Left renal cortex interstitium (tissue), 4 donors: ENCODE results near the gene EML6. TPM values are rescaled to one million over a fixed set of nuclear protein-coding genes. Genes with fewer than 3 reads are reported as not detected.
"Not testable (repeated sequence)": the region's sequence is repeated elsewhere in the genome, so short reads cannot be mapped to it uniquely, and the experiment has no call there.

ENCODE experiments used
- DNase-seq, 4 donors: peaks; one replicate each; pipeline ENCODE4 v3.0.0-alpha.2; 2013; ENCODE audit warnings: low read depth in 4 of 4, low spot score in 2 of 4, missing footprints in 1 of 4
- polyA plus RNA-seq, 4 donors: library from polyadenylated mRNA; unstranded; fragments of 120-200 nt; gene quantifications; one replicate each; pipeline ENCODE4 v1.2.1, GENCODE V29; 2013; ENCODE audit not compliant: insufficient read length in 4 of 4

The EML6 gene
- polyA plus RNA-seq, 4 donors: 10.2 to 16.5 (median 14.0) TPM

DNA sequence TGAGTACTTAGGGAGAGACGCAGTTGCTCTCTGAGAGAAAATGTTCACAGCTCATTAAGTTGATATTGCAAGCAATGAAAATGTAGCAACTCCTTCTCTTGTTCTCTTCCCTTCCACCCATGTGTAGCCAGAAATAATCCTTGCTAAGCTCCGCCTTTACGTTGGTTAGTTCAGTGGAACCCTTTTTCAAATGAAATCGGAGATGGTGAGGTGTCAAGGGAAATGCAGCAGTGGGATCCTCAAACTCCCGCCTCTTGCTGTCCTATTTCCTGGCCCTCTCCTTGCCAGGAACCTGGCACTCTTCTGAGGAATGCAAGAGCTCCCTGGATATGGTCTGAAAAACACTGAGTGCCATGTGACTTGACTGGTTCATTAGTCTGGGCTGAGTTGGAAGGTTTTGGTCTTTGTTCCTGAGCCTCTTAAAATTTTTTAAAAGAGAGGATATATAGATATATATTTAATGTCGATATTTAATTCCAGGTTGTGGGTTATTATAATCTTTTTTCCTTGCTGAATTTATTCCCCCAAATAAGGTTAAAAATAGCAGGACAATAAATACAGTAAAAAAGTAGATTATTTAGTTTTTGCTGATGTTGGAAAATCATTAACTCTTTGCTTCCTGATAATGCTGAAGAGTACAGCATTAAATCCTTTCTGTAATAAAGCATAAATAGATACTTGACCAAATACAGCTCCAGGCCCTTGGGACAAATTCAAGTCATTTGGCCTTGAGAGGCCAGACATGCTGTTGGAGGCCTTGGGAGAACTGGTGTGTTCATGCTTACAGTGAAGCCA, 116.2 kb downstream of the EML6 start:
- no peak for DNase-seq

DNA sequence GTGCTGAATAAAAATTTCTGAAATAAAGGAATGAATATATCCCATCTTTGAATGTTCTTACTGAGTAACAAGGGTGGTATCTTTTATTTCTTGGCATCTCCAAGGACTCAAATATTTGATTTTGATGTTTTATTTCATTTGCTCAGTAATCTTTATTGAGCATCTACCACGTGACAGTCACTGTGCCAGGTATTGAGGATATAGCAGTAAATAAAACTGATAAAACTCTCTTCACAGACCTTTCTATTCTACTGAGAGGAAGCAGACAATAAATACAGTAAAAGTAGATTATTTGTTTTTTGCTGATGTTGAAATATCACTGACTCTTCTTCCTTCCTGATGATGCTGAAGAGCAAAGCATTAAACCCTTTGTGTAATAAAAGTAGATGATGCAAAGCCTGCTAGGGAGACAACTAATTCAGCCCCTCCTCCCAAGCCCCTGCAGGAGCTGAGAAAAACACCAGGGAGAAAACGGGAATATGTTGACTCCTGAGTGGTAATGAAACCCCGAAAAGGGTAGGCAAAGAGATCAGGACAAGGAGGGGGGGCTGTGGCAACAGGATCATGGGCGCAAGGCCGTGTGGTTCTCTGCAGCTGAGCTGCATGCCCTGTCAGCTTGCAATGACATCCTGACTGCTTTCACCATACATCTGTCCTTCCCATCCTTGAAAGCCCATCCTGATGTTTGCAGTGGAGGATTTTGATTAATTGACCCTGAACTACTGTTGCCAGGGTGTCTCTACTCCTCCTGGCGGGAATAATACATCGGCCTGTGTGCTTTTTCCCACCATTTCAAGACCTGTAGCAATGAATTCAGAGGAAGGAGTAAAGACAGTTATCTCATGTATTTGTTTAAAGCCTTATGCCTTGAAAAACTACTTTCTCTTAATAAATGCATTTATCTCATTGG, 117.4 kb downstream of the EML6 start:
- no peak for DNase-seq

DNA sequence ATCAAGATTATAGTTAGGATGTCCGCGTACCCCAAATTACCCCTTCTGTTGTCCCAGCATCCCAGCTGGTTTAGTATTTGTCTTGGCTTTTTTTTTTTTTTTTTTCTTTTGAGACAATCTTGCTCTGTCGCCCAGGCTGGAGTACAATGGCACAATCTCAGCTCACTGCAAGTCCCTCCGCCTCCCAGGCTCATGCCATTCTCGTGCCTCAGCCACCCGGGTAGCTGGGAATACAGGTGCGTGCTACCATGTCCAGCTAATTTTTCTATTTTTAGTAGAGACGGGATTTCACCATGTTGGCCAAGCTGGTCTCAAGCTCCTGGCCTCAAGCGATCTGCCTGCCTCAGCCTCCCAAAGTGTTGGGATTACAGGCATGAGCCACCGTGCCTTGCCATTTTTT, 118.0 kb downstream of the EML6 start:
- not testable (repeated sequence) for DNase-seq

DNA sequence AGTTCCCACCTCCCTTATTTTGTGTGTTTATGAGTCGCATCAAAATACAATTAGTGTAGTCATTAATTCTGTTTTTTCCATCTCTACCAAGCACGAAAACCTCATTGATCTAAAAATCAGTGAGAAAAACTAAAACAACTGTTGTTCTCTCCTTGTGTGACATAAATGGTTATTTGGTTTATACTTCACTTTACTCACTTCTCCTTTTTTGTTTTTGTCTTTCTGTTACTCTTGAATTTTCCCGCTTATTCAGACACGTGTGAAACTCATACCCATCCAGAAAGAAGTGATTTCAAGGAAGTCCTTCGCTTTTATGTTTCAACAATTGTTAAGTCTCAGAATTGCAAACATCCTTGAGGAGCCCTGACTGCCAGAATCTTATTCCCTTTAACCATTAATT, 121.6 kb downstream of the EML6 start:
- DNase-seq: no peak

DNA sequence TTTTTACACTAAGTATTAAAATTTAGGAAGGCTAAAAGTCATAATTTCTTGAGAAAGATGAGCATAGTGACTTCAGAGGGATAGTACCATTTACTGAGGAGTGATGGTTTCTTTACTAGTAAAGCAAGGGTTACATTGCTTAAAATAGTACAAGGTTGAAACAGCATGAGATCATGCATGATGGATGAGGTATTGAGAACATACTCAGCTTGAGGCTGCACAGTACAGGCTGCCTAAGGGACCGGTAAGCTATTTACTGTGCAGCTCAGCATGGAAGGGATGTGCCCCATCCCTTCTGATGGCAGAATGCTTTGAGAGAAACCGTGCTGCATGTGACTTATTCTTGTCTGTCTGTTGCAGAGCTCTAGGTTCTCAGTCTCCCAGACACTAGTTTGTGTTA, 122.1 kb downstream of the EML6 start:
- no peak for DNase-seq

DNA sequence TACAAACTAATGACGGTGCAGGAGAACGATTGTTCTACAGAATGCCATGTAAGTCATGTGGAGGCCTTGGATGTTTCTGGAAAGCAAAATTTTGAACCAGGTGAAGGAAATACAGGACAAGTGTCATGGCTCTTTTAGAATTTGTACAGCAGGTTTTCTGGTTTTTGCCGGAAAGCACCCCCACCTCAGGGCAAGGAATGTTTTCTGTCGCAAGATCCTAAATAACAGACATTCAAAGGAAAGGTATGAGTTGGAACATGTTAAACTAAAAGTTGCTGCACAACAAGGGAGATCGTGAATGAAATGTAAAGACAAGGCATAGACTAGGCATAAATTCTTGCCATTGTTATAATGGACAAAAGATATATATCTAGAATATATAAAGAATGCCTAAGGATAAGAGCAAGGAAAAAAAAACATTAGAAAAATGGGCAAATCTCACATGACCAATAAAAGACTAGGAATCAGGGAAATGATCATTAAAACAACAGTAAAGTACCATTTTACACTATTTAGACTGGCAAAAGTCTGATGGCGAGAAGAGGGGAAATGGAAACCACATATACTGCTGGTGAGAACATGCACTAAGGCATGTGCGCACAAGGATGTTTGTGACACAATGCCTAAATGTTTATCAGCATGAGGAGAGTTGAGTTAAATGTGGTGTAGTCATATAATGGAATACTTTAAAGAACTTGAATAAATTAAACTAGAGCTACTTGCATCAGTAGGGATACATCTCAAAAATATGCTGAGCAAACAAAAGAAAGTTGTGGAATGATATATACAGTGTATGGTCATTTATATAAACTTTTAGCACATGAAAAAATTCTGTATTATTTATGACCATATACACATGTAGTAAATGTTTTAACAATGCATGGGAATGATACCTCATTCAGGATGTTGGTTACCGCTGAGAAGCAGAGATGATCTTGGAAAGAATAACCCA, 127.0 kb downstream of the EML6 start:
- DNase-seq: no peak

DNA sequence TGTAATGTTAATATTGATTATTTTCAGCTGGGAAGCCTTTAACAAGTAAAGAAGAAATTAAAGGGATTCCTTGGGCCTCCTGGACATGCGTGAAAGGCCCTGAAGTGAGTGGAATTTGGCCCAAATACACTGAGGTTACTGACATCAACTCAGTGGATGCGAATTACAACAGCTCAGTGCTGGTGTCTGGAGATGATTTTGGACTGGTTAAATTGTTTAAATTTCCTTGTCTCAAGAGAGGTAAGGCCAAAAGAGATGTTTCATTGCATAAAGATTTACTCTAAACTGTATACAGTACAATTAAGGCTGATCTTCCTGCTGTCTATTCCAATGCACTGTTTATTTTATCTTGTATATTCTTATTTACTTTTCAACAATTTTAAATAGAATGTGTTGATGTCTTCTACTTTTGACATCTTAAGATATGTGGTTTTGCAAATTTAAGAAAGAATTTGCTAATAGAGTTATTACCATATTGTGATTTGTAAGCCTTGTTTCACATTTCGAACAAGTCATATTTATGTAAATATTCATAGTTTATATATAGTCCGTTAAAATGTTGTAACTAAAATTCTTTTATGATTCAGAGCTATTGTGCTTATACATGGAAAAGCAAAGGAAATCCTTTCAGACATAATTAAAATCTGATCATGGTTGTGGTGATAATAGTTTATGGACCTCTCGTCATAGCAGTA, 130.3 kb downstream of the EML6 start:
- DNase-seq: no peak

DNA sequence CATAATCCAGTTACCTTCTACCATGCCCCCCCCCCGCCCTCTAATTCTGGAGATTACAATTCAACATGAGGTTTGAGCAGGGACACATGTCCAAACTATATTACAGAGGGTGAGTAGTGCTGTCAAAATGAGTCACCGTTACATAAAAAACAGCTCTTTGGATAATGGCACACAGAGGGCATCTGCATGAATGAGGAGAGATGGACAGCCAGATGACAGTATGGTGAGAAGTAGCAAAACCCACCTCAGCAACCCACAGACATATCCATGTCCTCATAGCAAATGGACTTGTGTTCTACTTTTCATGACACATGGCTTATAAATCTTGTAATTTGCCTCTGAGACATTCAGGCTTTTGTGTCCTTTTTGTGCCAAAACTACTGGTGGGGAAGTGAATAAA, 132.0 kb downstream of the EML6 start:
- no peak for DNase-seq

DNA sequence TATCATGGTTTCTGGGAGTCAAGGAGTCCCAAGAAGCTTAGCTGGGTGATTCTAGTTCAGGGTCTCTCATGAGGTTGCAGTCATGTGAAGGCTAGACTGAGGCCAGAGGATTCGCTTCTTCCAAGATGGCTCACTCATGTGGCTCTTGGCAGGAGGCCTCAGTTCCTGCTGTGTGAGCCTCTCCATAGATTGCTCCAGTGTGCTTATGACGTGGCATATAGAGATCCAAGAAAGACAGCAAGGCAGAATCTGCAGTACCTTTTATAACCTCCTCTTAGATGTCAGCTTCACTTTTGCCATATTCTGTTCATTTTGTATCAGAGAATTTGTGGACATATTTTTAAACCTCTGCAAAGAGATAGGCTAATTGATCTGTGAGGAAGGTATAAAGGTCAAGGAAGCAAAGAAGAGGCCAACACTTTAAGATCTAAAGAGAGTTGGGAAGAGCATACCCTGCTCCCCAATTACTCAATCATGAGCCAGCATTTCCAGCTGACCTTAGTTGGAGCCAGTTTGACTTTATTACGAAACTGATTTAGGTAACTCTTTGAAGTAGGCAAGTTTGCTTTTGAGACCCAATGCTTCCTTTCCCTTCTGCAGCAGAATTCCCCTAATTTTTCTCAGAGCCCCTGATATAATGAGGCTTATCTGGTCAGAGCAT, 134.7 kb downstream of the EML6 start:
- DNase-seq: no peak

DNA sequence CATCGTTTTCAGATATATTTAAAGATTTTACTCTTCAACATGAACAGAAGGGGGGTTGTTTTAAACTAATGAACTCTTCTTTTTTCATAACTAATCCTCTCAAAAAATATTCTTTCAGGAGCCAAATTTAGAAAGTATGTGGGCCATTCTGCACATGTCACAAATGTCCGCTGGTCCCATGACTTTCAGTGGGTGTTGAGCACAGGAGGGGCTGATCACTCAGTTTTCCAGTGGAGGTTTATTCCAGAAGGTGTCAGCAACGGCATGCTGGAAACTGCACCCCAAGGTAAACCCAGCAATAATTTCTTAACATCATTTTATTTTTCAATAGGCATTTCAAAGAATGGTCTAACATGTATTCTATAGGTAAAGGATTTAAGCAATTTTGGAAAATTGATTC, 136.0 kb downstream of the EML6 start:
- no peak for DNase-seq

DNA sequence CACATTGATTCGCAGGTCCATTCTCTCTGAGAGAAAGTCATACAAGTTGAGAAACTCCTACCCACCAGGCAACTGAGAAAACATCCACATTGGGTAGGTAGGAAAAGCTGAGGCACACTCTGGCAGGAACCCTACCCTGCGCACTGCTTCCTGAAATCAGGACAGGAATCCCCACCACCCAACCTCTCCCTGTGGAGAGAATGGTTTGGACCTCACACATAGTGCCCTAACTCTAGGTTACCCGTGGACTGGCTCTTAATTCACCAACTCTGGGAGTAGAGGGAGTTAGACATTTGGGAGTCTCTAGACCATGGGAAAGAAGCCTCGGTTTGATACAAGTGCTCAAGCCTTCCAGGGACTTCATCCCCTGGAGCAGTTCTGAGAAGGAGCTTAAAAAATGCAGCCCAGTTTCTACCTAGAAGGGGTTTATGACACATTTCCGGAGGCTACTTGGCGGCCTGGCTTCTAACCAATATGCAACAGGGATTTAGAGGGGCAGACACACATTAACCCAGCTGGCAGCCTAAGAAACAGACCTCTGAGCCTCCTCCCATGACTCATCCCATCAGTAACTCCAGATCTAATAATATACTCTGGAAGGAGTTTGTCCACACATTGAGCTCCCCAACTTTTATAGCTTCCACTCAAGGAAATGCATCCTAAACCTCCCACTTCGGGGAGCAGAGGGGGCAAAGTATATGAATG, 136.7 kb downstream of the EML6 start:
- no peak for DNase-seq

DNA sequence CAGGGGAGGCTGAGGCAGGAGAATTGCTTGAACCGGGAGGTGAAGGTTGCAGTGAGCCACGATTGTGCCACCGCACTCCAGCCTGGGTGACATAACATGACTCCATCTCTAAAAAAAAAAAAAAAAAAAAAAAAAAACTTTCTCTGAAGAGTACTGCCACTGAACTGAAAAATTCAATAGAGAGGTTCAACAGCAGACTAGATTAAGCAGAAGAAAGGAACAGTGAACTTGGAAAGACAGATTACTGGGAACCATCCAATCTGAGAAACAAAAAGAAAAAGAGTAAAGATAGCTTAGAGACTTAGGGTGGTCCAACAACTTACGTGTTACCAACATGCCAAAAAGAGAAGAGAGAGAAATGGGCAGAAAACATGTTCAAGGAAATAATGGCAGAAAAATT, 138.8 kb downstream of the EML6 start:
- DNase-seq: no peak

DNA sequence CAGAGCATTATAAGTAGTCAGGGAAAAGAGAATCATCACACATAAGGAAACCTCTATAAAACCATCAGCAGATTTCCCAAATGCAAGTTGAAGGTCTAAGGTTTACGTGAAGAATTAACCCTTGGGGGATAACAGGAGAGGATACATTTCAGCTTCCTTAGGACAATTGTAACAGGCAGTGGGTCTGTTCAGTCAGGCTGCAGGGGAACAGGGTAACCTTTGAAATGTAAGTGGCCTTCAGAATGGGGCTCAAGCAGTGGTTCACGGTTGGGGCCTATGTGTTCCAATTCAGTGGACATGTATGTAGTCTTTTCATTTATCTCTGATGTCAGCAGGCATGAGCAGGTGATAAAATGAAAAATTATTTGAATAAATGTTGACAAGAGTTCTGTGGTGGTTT, 139.3 kb downstream of the EML6 start:
- no peak for DNase-seq

DNA sequence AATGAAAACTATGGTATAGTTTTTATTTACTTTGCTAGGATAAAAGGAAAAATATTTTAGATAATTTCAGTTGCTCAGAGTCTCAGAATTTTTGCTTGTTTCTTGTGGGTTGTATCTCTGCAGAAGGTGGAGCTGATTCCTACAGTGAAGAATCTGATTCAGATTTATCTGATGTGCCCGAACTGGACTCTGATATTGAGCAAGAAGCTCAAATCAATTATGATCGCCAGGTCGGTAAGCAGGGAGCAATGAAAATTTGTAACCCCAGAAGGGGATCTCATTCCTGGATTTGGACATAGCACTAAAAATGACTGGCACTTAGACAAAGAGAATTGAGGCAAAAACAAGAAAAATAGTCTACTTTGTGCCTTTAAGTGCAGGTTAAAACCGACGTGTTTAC, 140.2 kb downstream of the EML6 start:
- DNase-seq: no peak

DNA sequence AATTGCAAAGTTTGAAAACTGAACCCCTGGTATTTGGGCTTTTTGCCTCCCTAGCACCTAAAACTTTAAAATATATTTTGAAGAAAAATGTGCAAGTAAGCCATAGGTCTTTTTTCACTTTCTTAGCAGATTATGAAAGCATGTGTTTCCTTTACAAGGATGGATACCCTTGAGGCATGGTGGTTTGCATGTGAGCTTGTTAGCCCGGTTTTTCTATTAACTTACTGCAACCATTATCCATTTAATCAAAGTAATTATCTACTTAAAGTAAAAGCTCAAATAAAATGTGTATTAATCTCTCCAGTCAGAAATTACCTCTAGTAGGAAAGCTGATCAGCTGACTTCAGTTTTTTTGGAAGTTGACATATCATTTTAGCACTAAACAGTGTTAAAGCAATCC, 140.6 kb downstream of the EML6 start:
- DNase-seq: no peak

DNA sequence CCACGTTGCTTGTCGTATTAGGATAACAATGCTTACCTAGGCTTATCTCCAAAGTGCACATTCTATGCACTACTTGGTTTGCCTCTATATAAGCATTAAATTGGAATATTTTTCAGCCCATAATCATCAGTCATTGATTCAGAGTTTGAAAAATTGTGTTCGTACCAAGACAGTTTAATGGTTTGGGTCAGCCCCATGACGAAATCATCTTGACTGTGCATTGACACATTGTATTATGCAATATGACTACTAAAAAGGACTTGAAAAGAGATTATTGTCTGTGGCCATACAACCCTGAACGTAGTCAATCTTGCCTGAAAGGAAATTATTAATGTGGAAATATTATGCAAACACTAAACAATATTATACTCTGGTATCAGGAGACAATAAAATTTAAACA, 141.3 kb downstream of the EML6 start:
- DNase-seq: no peak

DNA sequence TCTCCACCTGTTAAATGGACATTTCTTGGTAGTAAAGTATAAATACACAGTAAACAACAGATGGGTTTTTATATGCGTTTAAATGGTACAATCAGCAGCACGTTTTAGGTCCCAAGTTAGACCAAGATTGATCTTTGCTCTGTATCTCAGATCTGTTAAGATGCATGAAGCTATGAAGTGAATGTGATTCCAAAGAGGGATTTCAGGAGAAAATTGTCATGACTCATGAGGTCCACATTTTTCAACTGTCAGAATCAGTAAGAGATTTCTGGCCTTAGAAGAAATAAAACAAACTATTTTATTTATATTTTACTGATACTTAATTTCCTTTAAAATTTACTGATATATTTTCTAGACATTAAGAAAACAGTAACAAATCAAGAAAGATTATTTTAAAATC, 142.7 kb downstream of the EML6 start:
- DNase-seq: no peak

DNA sequence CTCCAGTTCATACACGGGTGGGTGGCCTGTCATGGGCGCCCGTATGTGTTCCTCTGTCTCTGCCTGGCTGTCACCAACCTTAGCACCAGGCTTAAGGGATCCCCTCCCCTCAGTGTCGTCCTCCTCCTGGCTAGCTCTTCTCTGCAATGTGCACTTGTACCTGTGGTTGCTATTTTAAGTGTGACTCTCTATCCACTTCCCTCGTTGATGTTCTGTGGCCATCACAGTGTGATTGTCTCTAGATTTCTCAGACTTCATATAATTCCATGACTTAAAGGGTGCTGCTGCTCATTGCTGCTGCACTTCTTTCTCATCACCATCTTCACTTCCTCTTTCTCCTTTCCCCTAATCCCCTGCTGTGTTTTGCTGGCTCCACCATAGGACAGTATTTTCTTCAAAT, 143.4 kb downstream of the EML6 start:
- no peak for DNase-seq

DNA sequence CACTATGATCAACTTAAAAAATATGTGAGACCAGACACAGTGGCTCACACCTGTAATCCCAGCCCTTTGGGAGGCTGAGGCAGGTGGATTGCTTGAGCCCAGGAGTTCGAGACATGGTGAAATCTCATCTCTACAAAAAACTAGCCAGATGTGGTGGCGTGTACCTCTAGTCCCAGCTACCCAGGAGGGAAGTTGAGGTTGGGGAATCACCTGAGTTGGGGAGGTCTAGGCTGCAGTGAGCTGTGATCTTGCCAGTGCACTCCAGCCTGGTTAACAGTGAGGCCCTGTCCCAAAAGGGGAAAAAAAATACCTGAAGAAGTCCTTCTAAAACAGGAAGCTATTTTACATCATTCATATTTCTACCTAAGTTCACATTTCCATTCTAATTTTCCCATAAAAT, 144.0 kb downstream of the EML6 start:
- DNase-seq: no peak
